Spleen (tissue), 11 donors: ENCODE measurements around the gene GPR52. TPM values are rescaled to one million over a fixed set of nuclear protein-coding genes. Genes with fewer than 3 reads are reported as not detected.

Source experiments
- DNase-seq: peaks from one replicate; pipeline ENCODE4 v3.0.0-alpha.2; 2020
- H3K27ac ChIP-seq, 8 donors: fragments of 200-600 bp; sonication (generic) in 7 of 8; 1 replicate in 4 of 8; 2 replicates in 4 of 8; pipeline versions ENCODE4 v1.5.0 to v1.8.0; 2016 to 2021; ENCODE audit warnings: inconsistent platforms in 4 of 8, mild to moderate bottlenecking in 4 of 8, moderate library complexity in 1 of 8
- H3K27me3 ChIP-seq, 7 donors: fragments of 200-600 bp; sonication (generic) in 6 of 7; replicated peaks in 1 of 7; 1 replicate in 4 of 7; 2 replicates in 3 of 7; pipeline versions ENCODE4 v1.5.0 to v1.8.0; 2016 to 2021; ENCODE audit warnings: inconsistent platforms in 3 of 7, mild to moderate bottlenecking in 1 of 7
- H3K36me3 ChIP-seq, 6 donors: fragments of 200-600 bp; sonication (generic) in 5 of 6; 1 replicate in 4 of 6; 2 replicates in 2 of 6; pipeline versions ENCODE4 v1.5.0 to v1.8.0; 2016 to 2021; ENCODE audit warnings: inconsistent platforms in 2 of 6
- H3K4me1 ChIP-seq, 6 donors: fragments of 200-600 bp; sonication (generic) in 5 of 6; 1 replicate in 3 of 6; 2 replicates in 3 of 6; pipeline versions ENCODE4 v1.5.0 to v1.8.0; 2016 to 2021; ENCODE audit warnings: inconsistent platforms in 3 of 6
- H3K4me3 ChIP-seq, 8 donors: fragments of 200-600 bp; sonication (generic) in 7 of 8; 1 replicate in 4 of 8; 2 replicates in 4 of 8; pipeline versions ENCODE4 v1.5.0 to v1.8.0; 2016 to 2021; ENCODE audit warnings: inconsistent platforms in 4 of 8, mild to moderate bottlenecking in 4 of 8, moderate library complexity in 2 of 8
- H3K9me3 ChIP-seq, 8 donors: fragments of 200-600 bp; sonication (generic) in 7 of 8; 1 replicate in 4 of 8; 2 replicates in 4 of 8; pipeline versions ENCODE4 v1.5.0 to v1.8.0; 2016 to 2021; ENCODE audit warnings: inconsistent platforms in 4 of 8
- CTCF ChIP-seq, 11 experiments: fragments of 200-600 bp in 7 of 11; fragments of 450-650 bp in 4 of 11; sonication (generic) in 4 of 11; IDR thresholded peaks in 8 of 11; conservative IDR thresholded peaks in 3 of 11; 1 replicate in 7 of 11; 2 replicates in 4 of 11; pipeline versions ENCODE4 v1.4.0 to v1.8.0; 2016 to 2021; ENCODE audit warnings: antibody characterized with exemption in 11 of 11, inconsistent platforms in 4 of 11, mild to moderate bottlenecking in 1 of 11
- POLR2A ChIP-seq, 3 donors: fragments of 450-650 bp; IDR thresholded peaks; one replicate each; pipeline ENCODE4 v1.5.1; 2017; ENCODE audit warnings: antibody characterized with exemption in 3 of 3, mild to moderate bottlenecking in 1 of 3
- POLR2AphosphoS5 ChIP-seq, 3 donors: sonication (generic); formaldehyde crosslinking; IDR thresholded peaks; one replicate each; pipeline ENCODE4 v1.5.1; 2017; ENCODE audit warnings: antibody characterized with exemption in 3 of 3
- WGBS, 5 donors: extraction: QIAGEN DNeasy Blood & Tissue Kit in 3 of 5; methylation state at CpG; one replicate each; pipeline versions ENCODE4 v1.1.5 to v1.1.7; 2013 to 2018; 5-methylcytosine and 5-hydroxymethylcytosine counted together
- intact Hi-C: fragments of 100-400 bp; cut with DNase I; formaldehyde crosslinking; loops from one replicate; pipeline ENCODE4 v1.15.0; 2023; ENCODE audit warnings: low total_unique reads
- polyA plus RNA-seq, 3 donors: library from polyadenylated mRNA; stranded (reverse); fragments of 200-250 nt; gene quantifications; one replicate each; pipeline ENCODE4 v1.2.1, GENCODE V29; 2013
- total RNA-seq, 7 donors: library from RNA; depleted of rRNA in 3 of 7; stranded (reverse); fragments of >200 nt in 3 of 7; fragmentation: NEBNext Ultra II Directional in 4 of 7; extraction: Animal tissue kit (Norgen Biotek cat#: 25700) in 4 of 7; gene quantifications; one replicate each; pipeline versions ENCODE4 v1.1.0 to v1.2.1, GENCODE V29; 2016 to 2021
- donor health status: healthy with polysubstance abuse.
- donor health status: DM: no; HTN: no; CAD: no; lungs with moderate emphysema.
- donor health status: DM: no; HTN: no; CAD: no.
- donor health status: Bipolar disorder and iron deficiency.
- donor health status: healthy.
- donor health status: DM: no; HTN: no; CAD: no.
- donor health status: DM: yes; HTN: yes; CAD: no.

Gene GPR52
- total and polyA plus RNA-seq, 10 donors: 0.13 to 21.4 (median 6.3) TPM; not detected in 2

DNA sequence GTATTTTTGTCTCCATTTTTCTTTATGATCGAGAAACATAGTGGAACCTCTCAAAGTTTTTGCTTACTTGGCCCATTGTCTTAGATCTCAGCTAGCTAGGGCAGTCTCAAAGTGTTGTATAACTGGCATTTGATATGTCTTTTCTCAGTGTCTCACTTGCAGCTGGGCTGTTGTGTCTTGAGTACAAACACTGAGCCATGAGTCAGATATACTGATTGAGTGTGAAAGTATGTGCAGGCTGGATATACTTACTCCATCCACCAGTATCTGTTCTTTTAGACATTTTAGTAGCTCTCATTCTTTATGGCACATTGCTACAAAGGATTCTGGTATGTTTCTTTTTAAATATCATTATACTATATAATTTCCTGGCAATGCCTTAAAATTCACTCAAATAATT is 14.3 kb upstream of the GPR52 start:
- intact Hi-C loops: no loop called here
- Histone ChIP-seq H3K27ac (no peak overlapping the region), H3K4me1 (no peaks in the 10 kb centered on the region), H3K27me3 (no peaks in the 10 kb centered on the region), H3K36me3 (no peaks in the 10 kb centered on the region), H3K9me3 (peaks cover 0 to 14% (median 4%) of the 10 kb centered on the region in 8 donors), H3K4me3 (no peak overlapping the region)
- TF ChIP-seq CTCF (IDR thresholded peaks at IDR 0.05 in 8 of 11, conservative IDR thresholded peaks at IDR 0.05 in 3 of 11) (no peak), POLR2A (IDR thresholded peaks at IDR 0.05) (no peak), POLR2AphosphoS5 (IDR thresholded peaks at IDR 0.05) (no peak)
- DNase-seq: no peak
- 2 to 100% (median 93%) methylated on average over 1 of the region's 1 CpG for WGBS, 5 donors

- intact Hi-C loops: no loop called here
These were observed 2.4 kb upstream of the GPR52 start for GRCh38 chr1:174445351-174445750.

DNA sequence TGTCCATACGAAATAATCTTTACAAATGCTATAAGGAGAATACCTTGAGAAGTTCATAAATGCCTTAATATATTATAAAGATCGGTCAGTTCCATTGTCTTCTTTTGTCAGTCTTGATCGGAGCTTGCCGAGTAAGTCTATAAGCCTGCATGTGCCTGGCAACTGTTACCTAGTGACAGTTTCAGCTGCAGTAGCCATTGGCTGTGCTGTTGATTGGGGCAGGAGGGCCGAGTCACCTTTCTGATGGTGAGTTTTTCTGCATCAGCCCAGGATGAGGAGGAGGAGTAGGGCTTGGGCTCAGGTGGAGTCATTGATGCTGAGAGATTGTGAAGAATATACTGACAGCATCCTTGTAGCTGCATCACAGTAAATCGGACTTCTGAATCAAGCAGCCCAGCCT is 1.9 kb upstream of the GPR52 start:
- H3K4me3 ChIP-seq: no peak overlapping the region
- intact Hi-C loops: no loop called here
- H3K4me1 ChIP-seq: no peaks in the 10 kb centered on the region
- DNase-seq: no peak
- no peaks in the 10 kb centered on the region for H3K9me3 ChIP-seq
- H3K27me3 ChIP-seq: no peaks in the 10 kb centered on the region
- no peak overlapping the region for H3K27ac ChIP-seq
- no peak for TF ChIP-seq POLR2AphosphoS5 (IDR thresholded peaks at IDR 0.05)
- TF ChIP-seq CTCF (IDR thresholded peaks at IDR 0.05 in 8 of 11, conservative IDR thresholded peaks at IDR 0.05 in 3 of 11): no peak
- TF ChIP-seq POLR2A (IDR thresholded peaks at IDR 0.05): no peak
- H3K36me3 ChIP-seq: peaks cover 0 to 6% (median 0%) of the 10 kb centered on the region in 6 donors
- WGBS, 5 donors: 93 to 98% (median 95%) methylated on average over 6 of the region's 6 CpGs

More at GRCh38 chr1:174445351-174445750, 2.4 kb upstream of the GPR52 start:
- H3K9me3 ChIP-seq: no peaks in the 10 kb centered on the region
- H3K27me3 ChIP-seq: no peaks in the 10 kb centered on the region
- H3K4me1 ChIP-seq: no peaks in the 10 kb centered on the region
- peaks cover 0 to 6% (median 0%) of the 10 kb centered on the region in 6 donors for H3K36me3 ChIP-seq
- no peak overlapping the region for H3K4me3 ChIP-seq
- no peak overlapping the region for H3K27ac ChIP-seq
- TF ChIP-seq POLR2AphosphoS5 (IDR thresholded peaks at IDR 0.05) (no peak), POLR2A (IDR thresholded peaks at IDR 0.05) (no peak), CTCF (IDR thresholded peaks at IDR 0.05 in 8 of 11, conservative IDR thresholded peaks at IDR 0.05 in 3 of 11) (no peak)
- DNase-seq: no peak

- peaks cover 0 to 6% (median 0%) of the 10 kb centered on the region in 6 donors for H3K36me3 ChIP-seq
- no peak overlapping the region for H3K4me3 ChIP-seq
- DNase-seq: no peak
- no peaks in the 10 kb centered on the region for H3K9me3 ChIP-seq
- no peak for TF ChIP-seq POLR2AphosphoS5 (IDR thresholded peaks at IDR 0.05)
- no peak overlapping the region for H3K27ac ChIP-seq
- H3K4me1 ChIP-seq: no peaks in the 10 kb centered on the region
- no peaks in the 10 kb centered on the region for H3K27me3 ChIP-seq
- WGBS, 5 donors: 75 to 90% (median 81%) methylated on average over 5 of the region's 5 CpGs
- intact Hi-C loops: no loop called here
These were observed 743 bp downstream of the GPR52 start for GRCh38 chr1:174448531-174448883.

DNA sequence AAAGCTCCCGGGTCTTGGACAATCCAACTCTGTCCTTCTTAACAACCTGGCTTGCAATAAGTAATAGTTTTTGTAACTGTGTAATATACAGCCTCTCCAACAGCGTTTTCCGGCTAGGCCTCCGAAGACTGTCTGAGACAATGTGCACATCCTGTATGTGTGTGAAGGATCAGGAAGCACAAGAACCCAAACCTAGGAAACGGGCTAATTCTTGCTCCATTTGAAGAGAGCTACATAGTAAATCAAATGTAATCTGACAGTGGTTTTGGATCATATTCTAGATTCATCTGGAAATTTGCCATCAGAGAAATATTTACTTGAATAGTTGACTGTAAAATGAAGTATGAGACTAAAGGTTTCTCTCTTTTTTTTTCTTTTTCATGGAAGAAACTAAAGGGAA is 1.2 kb downstream of the GPR52 start:
- H3K36me3 ChIP-seq: peaks cover 0 to 6% (median 0%) of the 10 kb centered on the region in 6 donors
- intact Hi-C loops: no loop called here
- no peak overlapping the region for H3K27ac ChIP-seq
- no peak overlapping the region for H3K4me3 ChIP-seq
- no peaks in the 10 kb centered on the region for H3K27me3 ChIP-seq
- TF ChIP-seq POLR2A (IDR thresholded peaks at IDR 0.05) (no peak), POLR2AphosphoS5 (IDR thresholded peaks at IDR 0.05) (no peak), CTCF (IDR thresholded peaks at IDR 0.05 in 8 of 11, conservative IDR thresholded peaks at IDR 0.05 in 3 of 11) (no peak)
- no peak for DNase-seq
- no peaks in the 10 kb centered on the region for H3K4me1 ChIP-seq
- WGBS, 5 donors: 40 to 63% (median 48%) methylated on average over 5 of the region's 5 CpGs
- H3K9me3 ChIP-seq: no peaks in the 10 kb centered on the region
